OCI-LY7 (cell line): ENCODE data around the gene INAVA.
"Not testable (repeated sequence)": the region's sequence is repeated elsewhere in the genome, so short reads cannot be mapped to it uniquely, and the experiment has no call there.

Experiments
- EZH2phosphoT487 ChIP-seq: fragments of 200-600 bp; sonication (generic); IDR thresholded peaks from 2 replicates; pipeline ENCODE4 v1.6.1; 2018; ENCODE audit warnings: low read depth, borderline replicate concordance, mild to moderate bottlenecking, mixed run types, antibody characterized with exemption, low read length, moderate library complexity, mixed read lengths
- TF ChIP-seq, protein P1 (sequence below): fragments of 200-600 bp; sonication (generic); conservative IDR thresholded peaks from 2 replicates; pipeline ENCODE4 v1.5.1; 2014; ENCODE audit warnings: mild to moderate bottlenecking, antibody characterized with exemption, low read length, moderate library complexity, mixed read lengths

DNA sequence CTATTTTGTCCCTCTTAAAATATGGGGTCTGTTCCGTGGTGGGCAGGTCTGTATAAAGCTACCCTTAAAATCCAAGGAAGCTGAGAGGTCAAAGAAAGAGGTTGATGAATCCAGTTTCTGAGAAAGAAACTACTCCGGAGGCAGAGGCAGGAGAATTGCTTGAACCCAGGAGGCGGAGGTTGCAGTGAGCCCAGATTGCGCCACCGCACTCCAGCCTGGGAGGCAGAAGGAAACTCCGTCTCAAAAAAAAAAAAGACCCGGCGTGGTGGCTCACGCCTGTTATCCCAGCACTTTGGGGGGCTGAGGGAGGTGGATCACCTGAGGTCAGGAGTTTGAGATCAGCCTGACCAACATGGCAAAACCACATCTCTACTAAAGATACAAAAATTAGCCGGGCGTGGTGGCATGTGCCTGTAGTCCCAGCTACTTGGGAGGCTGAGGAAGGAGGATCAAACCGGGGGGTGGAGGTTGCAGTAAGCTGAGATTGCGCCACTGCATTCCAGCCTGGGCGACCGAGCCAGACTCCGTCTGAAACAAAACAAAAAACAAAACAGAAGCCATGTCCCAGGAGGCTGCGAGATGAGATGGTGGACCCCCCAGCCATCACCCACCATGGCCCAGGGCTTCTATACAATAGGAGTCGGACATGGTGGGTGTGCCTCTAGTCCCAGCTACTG lies 40.7 kb downstream of the INAVA start:
- TF ChIP-seq, protein P1, sequence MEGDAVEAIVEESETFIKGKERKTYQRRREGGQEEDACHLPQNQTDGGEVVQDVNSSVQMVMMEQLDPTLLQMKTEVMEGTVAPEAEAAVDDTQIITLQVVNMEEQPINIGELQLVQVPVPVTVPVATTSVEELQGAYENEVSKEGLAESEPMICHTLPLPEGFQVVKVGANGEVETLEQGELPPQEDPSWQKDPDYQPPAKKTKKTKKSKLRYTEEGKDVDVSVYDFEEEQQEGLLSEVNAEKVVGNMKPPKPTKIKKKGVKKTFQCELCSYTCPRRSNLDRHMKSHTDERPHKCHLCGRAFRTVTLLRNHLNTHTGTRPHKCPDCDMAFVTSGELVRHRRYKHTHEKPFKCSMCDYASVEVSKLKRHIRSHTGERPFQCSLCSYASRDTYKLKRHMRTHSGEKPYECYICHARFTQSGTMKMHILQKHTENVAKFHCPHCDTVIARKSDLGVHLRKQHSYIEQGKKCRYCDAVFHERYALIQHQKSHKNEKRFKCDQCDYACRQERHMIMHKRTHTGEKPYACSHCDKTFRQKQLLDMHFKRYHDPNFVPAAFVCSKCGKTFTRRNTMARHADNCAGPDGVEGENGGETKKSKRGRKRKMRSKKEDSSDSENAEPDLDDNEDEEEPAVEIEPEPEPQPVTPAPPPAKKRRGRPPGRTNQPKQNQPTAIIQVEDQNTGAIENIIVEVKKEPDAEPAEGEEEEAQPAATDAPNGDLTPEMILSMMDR, result not testable (repeated sequence)
- not testable (repeated sequence) for TF ChIP-seq EZH2phosphoT487
